ENCODE measurements around the gene CNOT1.
"Not testable (repeated sequence)": the region's sequence is repeated elsewhere in the genome, so short reads cannot be mapped to it uniquely, and the experiment has no call there.

The CNOT1 gene

GRCh38 chr16:58637021-58637420 is 7.4 kb upstream of the CNOT1 start:
- H3K27me3 ChIP-seq (ENCODE audit: control insufficient read depth, insufficient read depth, low read length) = not testable (repeated sequence)

GRCh38 chr16:58636466-58636865 is 6.8 kb upstream of the CNOT1 start:
- Histone ChIP-seq H3K4me1 (ENCODE audit: control insufficient read depth, insufficient read depth, low read length) (no peaks in the 10 kb centered on the region), H3K9ac (ENCODE audit: low read depth, low read length) (no peak overlapping the region), H3K27ac (ENCODE audit: low read depth, low read length) (no peak overlapping the region), H3K9me3 (ENCODE audit: control insufficient read depth, insufficient read depth, low read length) (no peaks in the 10 kb centered on the region), H3K27me3 (ENCODE audit: control insufficient read depth, insufficient read depth, low read length) (no peaks in the 10 kb centered on the region), H3K36me3 (ENCODE audit: control insufficient read depth, insufficient read depth, low read length) (no peaks in the 10 kb centered on the region), H3K4me3 (ENCODE audit: low read depth, low read length) (no peak overlapping the region)

More at GRCh38 chr16:58637021-58637420, 7.4 kb upstream of the CNOT1 start:
- not testable (repeated sequence) for H3K9me3 ChIP-seq (ENCODE audit: control insufficient read depth, insufficient read depth, low read length); H3K9ac ChIP-seq (ENCODE audit: low read depth, low read length); H3K4me1 ChIP-seq (ENCODE audit: control insufficient read depth, insufficient read depth, low read length); H3K4me3 ChIP-seq (ENCODE audit: low read depth, low read length); H3K36me3 ChIP-seq (ENCODE audit: control insufficient read depth, insufficient read depth, low read length); H3K27ac ChIP-seq (ENCODE audit: low read depth, low read length)

GRCh38 chr16:58635502-58635901 is 5.9 kb upstream of the CNOT1 start:
- no peaks in the 10 kb centered on the region for H3K4me1 ChIP-seq (ENCODE audit: control insufficient read depth, insufficient read depth, low read length)
- H3K27me3 ChIP-seq (ENCODE audit: control insufficient read depth, insufficient read depth, low read length) = no peaks in the 10 kb centered on the region
- H3K27ac ChIP-seq (ENCODE audit: low read depth, low read length) = no peak overlapping the region
- no peaks in the 10 kb centered on the region for H3K9me3 ChIP-seq (ENCODE audit: control insufficient read depth, insufficient read depth, low read length)
- H3K9ac ChIP-seq (ENCODE audit: low read depth, low read length) = no peak overlapping the region
- no peaks in the 10 kb centered on the region for H3K36me3 ChIP-seq (ENCODE audit: control insufficient read depth, insufficient read depth, low read length)
- no peak overlapping the region for H3K4me3 ChIP-seq (ENCODE audit: low read depth, low read length)

DNA sequence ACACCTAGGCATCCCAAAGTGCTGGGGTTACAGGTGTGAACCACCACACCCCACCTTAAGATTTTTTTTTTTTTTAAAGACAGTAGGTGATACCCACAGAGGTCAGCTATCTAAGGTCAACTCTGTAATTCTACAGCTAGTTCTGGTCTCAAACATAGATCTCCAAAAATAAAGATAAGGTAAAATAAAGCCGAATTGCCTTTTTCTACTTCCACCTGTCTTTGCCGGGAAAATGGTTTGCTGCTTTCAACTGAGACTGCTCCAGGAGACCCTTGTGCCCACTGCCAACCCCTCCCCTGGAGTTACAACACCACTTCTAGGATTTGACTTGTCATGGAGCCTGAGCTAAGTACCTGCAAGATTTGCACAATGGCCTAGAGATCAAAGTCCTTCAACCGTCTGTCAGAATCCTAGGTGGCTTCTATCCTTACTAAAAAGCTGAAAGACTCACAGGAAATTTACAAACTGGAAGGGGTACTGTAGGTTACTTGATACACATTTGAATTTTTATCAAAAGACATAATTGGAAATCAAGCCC is 4.7 kb upstream of the CNOT1 start:
- H3K27ac ChIP-seq (ENCODE audit: low read depth, low read length) = peak overlapping the region; percentile 0

DNA sequence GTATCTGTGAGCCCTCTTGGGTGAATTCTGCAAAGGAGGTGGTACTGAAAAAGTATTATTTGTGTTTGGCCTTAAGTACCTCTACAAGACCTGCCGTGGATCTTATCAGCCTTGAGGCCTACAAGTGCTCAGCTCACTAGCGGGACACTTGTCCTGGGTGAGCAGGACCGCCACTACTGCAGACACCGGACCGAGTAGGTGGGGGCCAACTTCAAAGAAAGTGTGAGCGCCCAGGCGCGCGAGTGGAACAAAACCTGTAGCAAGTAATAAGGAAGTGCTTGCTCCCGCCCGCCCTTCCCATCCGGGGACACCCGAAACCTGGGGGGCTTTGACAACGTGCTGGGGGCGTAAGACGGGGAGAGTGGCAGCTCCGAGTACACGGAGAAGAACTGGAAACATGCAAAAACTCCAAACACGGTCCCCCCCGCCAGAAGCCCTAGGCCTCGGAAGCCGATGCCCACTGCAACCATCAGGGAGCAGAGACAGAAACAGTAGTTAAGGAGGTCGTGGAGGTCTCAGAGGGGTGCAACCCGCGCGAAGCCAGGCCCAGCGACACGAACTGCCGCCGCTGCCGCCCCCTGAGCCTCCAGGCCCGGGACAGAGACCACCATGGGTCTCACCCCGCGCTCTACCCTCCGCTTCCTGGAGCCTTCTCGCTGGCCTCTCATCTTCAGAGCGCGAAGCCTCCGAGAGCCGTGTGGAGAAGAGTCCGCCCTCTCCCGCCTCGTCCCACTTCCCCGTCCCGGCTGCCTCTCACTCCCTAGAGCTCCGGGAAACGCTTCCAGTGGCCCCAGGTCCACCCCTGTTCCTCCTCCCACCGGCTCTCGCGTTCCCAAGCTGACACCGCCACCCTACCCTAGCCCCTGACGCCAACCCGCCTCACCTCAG is 537 bp downstream of the CNOT1 start:
- Histone ChIP-seq H3K9ac (ENCODE audit: low read depth, low read length) (peak overlapping the region; percentile 97), H3K27ac (ENCODE audit: low read depth, low read length) (peak overlapping the region; percentile 99), H3K36me3 (ENCODE audit: control insufficient read depth, insufficient read depth, low read length) (peaks cover 21% of the 10 kb centered on the region), H3K4me1 (ENCODE audit: control insufficient read depth, insufficient read depth, low read length) (0 out of 2 replicates have a peak, but pooled peaks cover 5% of the 10 kb centered on the region), H3K27me3 (ENCODE audit: control insufficient read depth, insufficient read depth, low read length) (no peaks in the 10 kb centered on the region), H3K9me3 (ENCODE audit: control insufficient read depth, insufficient read depth, low read length) (no peaks in the 10 kb centered on the region), H3K4me3 (ENCODE audit: low read depth, low read length) (peak overlapping the region; percentile 86)

More for the DNA sequence above, 4.7 kb upstream of the CNOT1 start:
- Histone ChIP-seq H3K4me1 (ENCODE audit: control insufficient read depth, insufficient read depth, low read length) (no peaks in the 10 kb centered on the region), H3K9me3 (ENCODE audit: control insufficient read depth, insufficient read depth, low read length) (no peaks in the 10 kb centered on the region), H3K36me3 (ENCODE audit: control insufficient read depth, insufficient read depth, low read length) (no peaks in the 10 kb centered on the region), H3K27me3 (ENCODE audit: control insufficient read depth, insufficient read depth, low read length) (no peaks in the 10 kb centered on the region), H3K9ac (ENCODE audit: low read depth, low read length) (no peak overlapping the region), H3K4me3 (ENCODE audit: low read depth, low read length) (no peak overlapping the region)

GRCh38 chr16:58624209-58624608 is 5.4 kb downstream of the CNOT1 start:
- no peak overlapping the region for H3K9ac ChIP-seq (ENCODE audit: low read depth, low read length)
- peaks cover 56% of the 10 kb centered on the region for H3K36me3 ChIP-seq (ENCODE audit: control insufficient read depth, insufficient read depth, low read length)
- 0 out of 2 replicates have a peak, but pooled peaks cover 5% of the 10 kb centered on the region for H3K4me1 ChIP-seq (ENCODE audit: control insufficient read depth, insufficient read depth, low read length)

DNA sequence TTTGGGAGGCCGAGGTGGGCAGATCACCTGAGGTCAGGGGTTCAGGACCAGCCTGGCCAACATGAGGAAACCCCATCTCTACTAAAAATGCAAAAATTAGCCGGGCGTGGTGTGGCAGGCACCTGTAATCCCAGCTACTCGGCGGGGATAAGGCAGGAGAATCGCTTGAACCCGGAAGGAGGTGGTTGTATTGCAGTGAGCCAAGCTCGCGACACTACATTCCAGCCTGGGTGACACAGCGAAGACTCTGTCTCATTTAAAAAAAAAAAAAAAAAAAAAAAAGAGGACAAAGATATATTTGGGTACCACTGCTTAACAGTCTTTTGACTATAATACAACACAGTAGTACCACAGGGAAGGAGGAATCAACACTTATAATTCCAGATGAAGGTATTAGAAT is 9.2 kb downstream of the CNOT1 start:
- no peaks in the 10 kb centered on the region for H3K27me3 ChIP-seq (ENCODE audit: control insufficient read depth, insufficient read depth, low read length)
- no peak overlapping the region for H3K27ac ChIP-seq (ENCODE audit: low read depth, low read length)
- no peaks in the 10 kb centered on the region for H3K9me3 ChIP-seq (ENCODE audit: control insufficient read depth, insufficient read depth, low read length)
- H3K9ac ChIP-seq (ENCODE audit: low read depth, low read length) = no peak overlapping the region
- no peaks in the 10 kb centered on the region for H3K4me1 ChIP-seq (ENCODE audit: control insufficient read depth, insufficient read depth, low read length)
- H3K36me3 ChIP-seq (ENCODE audit: control insufficient read depth, insufficient read depth, low read length) = peaks cover 81% of the 10 kb centered on the region
- H3K4me3 ChIP-seq (ENCODE audit: low read depth, low read length) = no peak overlapping the region

More at GRCh38 chr16:58624209-58624608, 5.4 kb downstream of the CNOT1 start:
- no peak overlapping the region for H3K4me3 ChIP-seq (ENCODE audit: low read depth, low read length)
- no peaks in the 10 kb centered on the region for H3K27me3 ChIP-seq (ENCODE audit: control insufficient read depth, insufficient read depth, low read length)
- H3K9me3 ChIP-seq (ENCODE audit: control insufficient read depth, insufficient read depth, low read length) = no peaks in the 10 kb centered on the region
- no peak overlapping the region for H3K27ac ChIP-seq (ENCODE audit: low read depth, low read length)

- no peak overlapping the region for H3K9ac ChIP-seq (ENCODE audit: low read depth, low read length)
- peaks cover 57% of the 10 kb centered on the region for H3K36me3 ChIP-seq (ENCODE audit: control insufficient read depth, insufficient read depth, low read length)
- H3K4me3 ChIP-seq (ENCODE audit: low read depth, low read length) = no peak overlapping the region
- H3K4me1 ChIP-seq (ENCODE audit: control insufficient read depth, insufficient read depth, low read length) = no peaks in the 10 kb centered on the region
- H3K27me3 ChIP-seq (ENCODE audit: control insufficient read depth, insufficient read depth, low read length) = no peaks in the 10 kb centered on the region
- no peaks in the 10 kb centered on the region for H3K9me3 ChIP-seq (ENCODE audit: control insufficient read depth, insufficient read depth, low read length)
- H3K27ac ChIP-seq (ENCODE audit: low read depth, low read length) = no peak overlapping the region
These were observed 14.3 kb downstream of the CNOT1 start for GRCh38 chr16:58615280-58615679.

- H3K36me3 ChIP-seq (ENCODE audit: control insufficient read depth, insufficient read depth, low read length) = peaks cover 55% of the 10 kb centered on the region
- H3K27me3 ChIP-seq (ENCODE audit: control insufficient read depth, insufficient read depth, low read length) = no peaks in the 10 kb centered on the region
- H3K27ac ChIP-seq (ENCODE audit: low read depth, low read length) = no peak overlapping the region
- H3K9ac ChIP-seq (ENCODE audit: low read depth, low read length) = no peak overlapping the region
- no peaks in the 10 kb centered on the region for H3K4me1 ChIP-seq (ENCODE audit: control insufficient read depth, insufficient read depth, low read length)
- H3K9me3 ChIP-seq (ENCODE audit: control insufficient read depth, insufficient read depth, low read length) = no peaks in the 10 kb centered on the region
- H3K4me3 ChIP-seq (ENCODE audit: low read depth, low read length) = no peak overlapping the region
These were observed 14.8 kb downstream of the CNOT1 start for GRCh38 chr16:58614860-58615259.

DNA sequence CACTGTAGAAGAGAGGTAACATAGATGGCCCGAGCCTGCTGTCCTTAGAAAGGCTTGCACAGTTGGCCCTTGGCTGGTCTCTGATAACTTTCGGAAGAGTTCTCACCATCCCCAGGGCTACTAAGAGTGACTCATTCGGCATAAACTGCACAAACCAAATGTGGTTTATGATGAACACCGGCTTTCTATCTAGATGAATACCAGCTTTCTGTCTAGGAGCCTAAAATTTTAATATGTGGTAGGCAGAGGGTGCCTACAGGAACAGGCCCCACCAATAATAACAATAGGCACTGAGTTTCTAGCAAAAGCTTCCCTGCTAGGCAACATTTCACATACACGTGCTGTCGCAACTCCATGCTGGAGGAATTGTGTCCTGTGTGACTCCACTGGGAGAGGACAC is 15.4 kb downstream of the CNOT1 start:
- H3K27ac ChIP-seq (ENCODE audit: low read depth, low read length) = no peak overlapping the region

DNA sequence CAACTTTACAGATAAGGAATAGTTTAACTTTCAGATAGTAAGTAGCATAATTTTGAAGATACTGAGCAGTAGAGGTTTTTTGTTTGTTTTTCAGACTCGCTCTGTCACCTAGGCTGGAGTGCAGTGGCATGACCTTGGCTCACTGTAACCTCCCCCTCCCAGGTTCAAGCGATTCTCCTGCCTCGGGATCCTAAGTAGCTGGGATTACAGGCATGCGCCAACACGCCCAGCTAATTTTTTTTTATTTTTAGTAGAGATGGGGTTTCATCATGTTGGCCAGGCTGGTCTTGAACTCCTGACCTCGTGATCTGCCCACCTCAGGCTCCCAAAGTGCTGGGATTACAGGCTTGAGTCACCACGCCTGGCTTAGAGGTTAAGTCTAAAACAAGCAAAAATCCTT is 16.7 kb downstream of the CNOT1 start:
- H3K27me3 ChIP-seq (ENCODE audit: control insufficient read depth, insufficient read depth, low read length); H3K9me3 ChIP-seq (ENCODE audit: control insufficient read depth, insufficient read depth, low read length); H3K9ac ChIP-seq (ENCODE audit: low read depth, low read length); H3K4me3 ChIP-seq (ENCODE audit: low read depth, low read length); H3K27ac ChIP-seq (ENCODE audit: low read depth, low read length); H3K4me1 ChIP-seq (ENCODE audit: control insufficient read depth, insufficient read depth, low read length): not testable (repeated sequence)
- H3K36me3 ChIP-seq (ENCODE audit: control insufficient read depth, insufficient read depth, low read length) = peaks cover 38% of the 10 kb centered on the region

More for the DNA sequence above, 15.4 kb downstream of the CNOT1 start:
- Histone ChIP-seq H3K9me3 (ENCODE audit: control insufficient read depth, insufficient read depth, low read length) (no peaks in the 10 kb centered on the region), H3K27me3 (ENCODE audit: control insufficient read depth, insufficient read depth, low read length) (no peaks in the 10 kb centered on the region), H3K36me3 (ENCODE audit: control insufficient read depth, insufficient read depth, low read length) (peaks cover 51% of the 10 kb centered on the region), H3K4me1 (ENCODE audit: control insufficient read depth, insufficient read depth, low read length) (no peaks in the 10 kb centered on the region), H3K9ac (ENCODE audit: low read depth, low read length) (no peak overlapping the region), H3K4me3 (ENCODE audit: low read depth, low read length) (no peak overlapping the region)

Data from HUES48 (cell line).